Dedifferentiated amniotic fluid mesenchymal stem cell (primary cell): Measurements from ENCODE around the gene UNC13D.

Experiments used
- DNase-seq: peaks from one replicate; pipeline ENCODE4 v3.0.0-alpha.2; 2016; ENCODE audit errors: extremely low spot score

The UNC13D gene

DNA sequence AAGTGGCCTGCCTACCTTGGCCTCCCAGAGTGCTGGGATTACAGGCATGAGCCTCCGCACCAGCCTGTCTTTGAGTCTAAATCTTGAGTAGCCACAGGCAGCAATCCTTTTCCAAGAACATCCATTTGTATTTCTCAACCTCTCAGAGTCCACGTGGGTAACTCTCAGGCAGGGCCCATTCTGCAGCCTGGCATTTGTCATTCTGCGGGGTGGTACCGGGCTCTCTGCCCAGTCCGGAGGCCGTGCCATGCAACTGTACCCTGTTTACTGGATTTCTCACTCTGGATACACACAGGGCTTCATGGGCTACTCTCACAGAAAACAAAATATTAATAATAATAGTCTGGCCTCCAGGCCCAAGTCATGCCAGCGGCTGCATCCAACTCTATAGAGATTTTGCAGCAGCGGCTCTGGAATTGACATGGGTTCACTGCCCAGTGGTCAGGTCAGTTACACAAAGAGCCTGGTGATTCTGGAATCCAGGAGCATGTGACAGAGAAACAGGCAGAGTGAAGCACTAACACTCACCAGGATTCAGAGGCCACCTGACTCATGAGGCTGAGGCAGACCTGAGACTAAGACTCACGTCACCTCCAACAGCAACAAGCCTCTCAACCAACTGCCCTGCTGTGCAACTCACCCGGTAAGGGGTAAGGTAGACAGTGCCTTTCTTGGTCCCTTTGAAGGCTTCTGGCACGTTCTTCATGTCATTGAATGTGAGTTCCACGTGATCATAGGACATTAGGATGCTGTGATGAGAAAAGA lies 6.9 kb upstream of the UNC13D start:
- no peak for DNase-seq

DNA sequence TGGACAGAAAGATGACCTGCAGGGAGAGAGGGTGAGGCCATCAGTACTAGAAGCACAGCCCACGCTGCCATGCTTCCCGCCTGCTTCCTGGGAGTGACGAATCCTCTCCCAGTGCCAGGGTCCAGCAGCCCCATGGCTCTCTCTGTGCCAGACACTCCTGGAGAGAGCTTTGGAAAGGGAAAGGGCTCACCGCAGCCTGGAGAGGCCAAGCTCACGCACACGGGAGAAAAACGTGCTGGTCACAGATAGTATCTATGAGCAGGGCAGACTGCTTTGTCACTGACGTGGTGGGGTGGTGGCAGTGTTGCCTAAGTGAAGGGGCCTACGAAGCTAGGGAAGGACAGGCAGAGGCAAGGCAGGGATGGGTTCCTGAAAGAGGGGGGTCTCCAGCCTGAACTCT lies 5.5 kb upstream of the UNC13D start:
- DNase-seq, result no peak

DNA sequence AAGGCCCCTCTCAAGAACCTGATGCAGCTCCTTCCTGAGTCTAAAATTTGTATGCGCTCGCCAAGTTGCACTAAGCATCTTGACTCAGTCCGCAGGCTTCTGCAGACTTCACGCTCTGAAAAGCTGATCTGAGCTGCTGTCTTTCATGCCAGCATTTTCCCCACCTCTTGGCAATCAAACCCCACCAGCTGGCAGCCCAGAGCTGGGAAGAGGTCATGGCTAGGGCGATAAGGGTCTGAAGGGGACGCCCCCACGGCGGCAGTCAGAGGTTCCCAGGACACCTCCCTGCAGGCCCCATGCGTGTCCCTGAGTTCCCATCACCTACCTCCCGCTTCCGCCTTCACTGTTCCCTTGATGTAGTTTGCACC lies 5.1 kb upstream of the UNC13D start:
- DNase-seq, result no peak

DNA sequence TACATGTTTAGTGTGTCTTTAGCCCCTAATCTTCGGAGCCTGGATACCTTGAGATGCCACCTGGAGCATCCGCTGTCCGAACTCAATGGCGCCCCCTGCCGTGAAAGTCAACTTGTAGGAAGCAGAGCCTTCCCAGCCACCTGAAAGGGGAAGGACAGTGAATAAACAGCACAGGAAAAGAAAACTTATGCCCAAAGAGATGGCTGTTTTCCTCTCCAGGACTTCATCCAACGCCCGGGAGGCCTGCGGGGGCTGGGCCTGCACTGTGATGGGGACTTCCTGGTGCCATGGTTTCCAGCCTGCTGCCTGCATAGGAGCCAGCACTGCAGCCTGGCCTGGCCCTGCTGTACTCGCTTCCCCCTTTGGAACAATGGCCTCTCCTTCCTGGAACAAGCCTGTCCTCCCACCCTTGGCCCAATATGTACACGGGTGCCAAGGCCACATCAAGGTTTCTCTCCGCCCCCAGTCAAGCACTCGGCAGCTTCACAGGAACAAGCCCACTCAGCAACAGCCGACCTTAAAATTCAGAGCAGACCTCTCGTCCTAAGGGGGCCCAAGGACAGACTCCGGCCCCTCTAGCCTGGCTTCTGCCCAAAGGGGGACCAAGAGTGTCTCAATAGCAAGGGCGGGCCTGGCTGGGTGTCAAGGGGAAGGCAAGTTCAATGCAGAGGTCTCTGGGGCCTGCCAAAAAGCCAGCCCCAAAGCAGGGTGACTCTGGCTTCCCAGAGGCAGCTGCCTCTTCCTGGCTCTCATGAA lies 4.5 kb upstream of the UNC13D start:
- no peak for DNase-seq

DNA sequence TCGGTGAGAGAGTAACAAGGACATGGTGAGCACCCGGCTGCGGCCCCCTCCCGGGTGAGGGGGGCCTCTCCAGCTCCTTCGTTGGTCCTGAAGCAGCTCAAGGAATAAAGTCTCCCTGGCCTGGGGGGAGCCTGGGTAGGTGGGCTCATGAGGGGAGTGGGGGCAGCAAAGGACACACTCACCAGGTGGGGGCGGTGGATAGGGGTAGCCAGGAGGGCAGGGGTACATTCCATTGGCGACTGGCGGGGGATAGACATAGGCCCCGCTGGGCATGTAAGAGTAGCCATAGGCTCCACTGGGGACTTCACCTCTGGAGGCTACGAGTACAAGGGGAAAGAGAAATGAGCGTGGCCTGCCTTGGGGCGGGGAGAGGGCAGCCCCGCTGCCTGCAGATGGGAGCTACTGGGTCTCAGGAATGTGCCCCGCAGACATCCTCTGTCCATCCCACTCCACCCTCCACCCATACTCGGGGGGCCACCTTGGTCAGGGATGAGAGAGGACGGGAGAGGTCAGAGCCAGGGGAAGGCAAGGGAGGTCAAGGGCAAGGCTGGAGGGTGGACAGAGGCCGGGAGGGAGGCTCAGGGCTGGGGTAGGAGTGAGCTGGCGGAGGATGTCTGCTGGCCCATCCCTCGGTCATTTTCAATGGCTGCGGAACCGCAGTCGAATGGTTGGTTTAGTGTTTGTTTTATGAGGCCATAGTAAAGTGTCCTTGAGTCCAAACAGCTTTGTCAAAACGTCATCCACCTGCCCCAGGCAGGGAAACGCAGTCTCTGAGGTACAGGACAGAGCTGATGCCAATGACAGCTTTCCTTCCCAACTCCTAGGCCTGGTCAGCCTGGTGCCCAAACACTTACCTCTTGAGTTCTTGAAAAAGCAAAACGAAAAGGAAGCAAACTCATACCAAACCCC lies 3.7 kb upstream of the UNC13D start:
- DNase-seq, result no peak

DNA sequence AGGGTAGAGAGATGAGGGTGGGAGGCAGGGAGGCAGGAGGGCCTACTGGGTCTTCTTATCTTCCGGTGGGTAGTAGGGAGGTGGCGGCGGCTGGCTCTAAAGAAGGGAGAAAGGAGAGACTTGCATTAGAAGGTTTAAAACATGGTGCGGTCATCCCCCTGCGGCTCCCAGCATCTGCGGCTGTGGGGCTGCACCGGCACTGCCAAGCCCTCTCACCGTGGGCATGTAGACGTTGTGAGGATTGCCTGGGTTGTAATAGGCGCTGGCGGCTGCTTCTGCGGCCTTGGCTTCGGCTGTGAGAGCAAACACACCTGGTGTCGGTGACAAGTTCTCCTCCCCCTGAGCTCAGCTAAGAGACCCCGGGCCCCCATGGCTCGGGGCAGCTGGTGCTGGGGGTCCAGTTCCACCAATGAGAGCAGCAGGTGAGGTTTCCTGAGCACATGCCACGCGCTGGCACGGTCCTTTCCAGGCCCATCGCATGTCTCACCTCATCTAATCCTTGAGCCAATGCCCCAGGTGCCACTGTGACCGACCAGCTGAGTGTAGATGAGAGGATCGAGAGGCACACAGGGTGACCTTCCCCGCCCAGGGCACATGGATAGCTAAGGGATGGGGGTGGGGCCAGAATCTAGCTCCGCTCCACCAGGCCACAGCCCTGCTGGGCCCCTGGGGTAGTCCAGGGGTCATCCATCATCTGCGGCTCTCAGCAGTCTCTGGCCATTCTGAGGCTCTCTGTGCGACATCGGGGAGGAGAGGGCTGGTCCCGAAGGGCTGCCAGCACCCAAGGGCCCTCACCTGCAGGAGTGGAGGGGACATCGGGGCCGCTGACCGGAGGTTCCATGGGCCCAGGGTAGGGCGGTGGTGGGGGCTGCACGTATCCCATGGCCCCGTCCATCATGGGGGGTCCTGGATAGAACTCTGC lies 2.7 kb upstream of the UNC13D start:
- no peak for DNase-seq

DNA sequence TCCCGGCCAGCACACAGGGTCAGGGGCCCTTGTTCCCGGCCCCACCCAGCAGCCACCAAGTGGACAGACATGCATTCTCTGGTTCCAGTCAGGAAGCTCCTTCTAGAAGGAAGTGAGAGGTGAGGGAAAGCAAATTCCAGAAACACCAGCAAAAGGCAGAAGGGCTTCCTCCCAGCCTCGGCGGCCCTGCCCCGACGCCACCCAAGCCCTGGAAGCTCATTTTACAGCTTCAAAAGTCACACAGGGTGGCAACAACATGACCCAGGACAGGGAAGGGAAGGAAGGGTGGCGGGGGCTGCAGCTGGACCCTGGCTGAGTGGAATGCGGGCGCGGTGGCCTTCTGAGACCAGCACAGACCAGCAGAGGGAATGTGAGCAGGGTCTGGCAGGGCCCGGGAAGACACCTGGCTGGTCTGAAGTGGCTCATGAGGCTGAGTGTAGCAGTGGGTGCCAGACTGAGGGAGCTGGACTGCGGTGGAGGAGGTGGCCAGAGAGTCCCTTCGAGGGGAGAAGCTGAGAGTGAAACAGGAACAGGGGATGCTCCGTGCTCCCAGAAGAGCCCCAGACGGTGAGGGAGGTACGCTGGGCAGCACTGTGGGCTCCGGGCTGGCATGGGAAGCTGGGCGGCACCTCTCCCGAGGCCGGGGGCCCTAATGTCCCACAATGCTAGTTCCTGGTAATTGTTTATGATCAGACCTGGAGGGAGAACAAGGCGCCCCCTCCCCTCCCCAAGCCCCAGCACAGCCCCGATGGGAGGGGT lies 1.9 kb upstream of the UNC13D start:
- DNase-seq, result no peak

DNA sequence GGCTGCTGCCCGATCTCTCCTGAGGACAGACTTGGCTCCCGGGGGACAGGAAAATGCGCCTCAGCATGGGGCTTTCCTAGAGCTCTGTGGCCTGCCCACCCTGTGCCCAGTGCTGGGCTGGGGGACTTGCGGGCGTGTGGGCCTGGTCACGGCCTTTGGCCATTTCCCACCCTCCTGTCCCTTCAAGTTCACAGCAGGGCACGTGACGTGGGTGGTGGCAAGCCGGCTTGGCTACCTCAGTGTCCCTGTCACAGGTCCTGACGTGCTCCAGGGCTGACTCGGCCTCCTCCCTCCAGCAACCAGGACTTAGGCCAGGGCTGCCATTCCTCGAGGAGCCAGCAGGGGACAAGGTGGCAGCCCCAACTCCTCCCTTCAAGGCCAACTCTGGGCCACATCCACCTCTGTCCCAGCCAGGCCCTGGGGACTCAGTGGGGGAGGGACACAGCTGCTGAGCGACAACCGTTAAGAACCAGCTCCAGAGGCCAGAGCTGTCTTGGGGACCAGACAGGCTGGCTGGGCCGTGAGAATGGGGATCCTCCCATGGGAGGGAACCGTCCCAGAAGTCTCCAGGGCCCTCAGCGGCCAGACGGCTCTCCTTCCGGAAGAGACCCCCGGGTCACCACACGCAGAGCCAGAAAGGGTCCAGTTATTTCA lies 981 bp upstream of the UNC13D start:
- peak; percentile 17 for DNase-seq

DNA sequence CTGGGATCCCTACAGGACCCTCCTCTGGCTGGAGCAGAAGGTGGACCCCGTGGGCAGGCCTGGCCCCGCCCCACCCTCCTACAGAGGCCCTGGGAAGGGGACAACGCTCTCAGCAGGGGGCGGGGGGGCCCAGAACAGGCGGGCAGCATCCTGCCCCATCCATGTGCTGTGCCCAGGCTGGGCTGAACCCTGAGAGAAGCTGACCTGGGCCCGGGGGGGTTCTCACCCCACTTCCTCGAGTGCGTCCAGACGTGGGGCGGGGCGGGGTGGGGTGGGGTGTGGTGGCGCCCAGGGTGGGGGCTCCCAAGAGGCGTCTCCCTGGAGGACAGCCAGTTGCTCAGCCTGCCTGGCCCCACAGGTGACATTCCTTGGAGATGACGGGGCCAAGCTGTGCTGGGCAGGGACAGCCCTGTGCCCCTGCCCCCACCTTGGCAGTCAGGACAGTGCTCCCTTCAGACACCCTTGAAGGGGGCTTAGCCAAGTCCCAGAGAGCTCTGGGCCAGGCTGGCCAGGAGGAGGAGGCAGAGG lies 390 bp upstream of the UNC13D start:
- DNase-seq, result no peak

DNA sequence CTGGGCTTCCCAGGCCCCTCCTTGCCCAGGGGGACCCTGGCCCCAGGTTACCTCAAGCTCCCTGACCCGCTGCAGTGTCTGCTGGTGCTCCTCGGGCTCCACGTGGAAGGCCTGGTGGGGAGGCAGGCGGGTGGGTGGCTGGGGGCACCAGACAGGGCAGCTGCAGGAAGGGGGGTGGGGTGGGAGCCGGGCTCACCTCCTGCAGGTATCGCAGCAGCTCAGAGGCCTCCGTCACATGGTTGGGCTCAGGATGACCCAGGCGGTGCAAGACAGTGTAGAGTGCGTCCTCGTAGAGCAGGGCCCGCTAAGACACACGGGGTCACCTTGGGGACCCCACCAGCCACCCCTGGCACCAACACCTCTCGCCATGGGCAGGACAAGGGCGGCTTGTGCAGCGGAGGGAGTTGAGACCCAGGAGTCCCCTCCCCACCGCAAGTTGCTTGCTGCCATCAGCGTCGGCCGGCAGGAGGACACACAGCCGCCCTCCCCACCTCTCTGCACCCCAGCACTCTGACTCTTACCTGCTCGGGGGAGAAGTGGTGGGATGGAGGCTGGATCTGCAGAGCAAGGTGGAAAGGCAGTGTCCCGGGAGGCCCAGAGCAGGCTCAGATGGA lies 1.1 kb downstream of the UNC13D start:
- no peak for DNase-seq

DNA sequence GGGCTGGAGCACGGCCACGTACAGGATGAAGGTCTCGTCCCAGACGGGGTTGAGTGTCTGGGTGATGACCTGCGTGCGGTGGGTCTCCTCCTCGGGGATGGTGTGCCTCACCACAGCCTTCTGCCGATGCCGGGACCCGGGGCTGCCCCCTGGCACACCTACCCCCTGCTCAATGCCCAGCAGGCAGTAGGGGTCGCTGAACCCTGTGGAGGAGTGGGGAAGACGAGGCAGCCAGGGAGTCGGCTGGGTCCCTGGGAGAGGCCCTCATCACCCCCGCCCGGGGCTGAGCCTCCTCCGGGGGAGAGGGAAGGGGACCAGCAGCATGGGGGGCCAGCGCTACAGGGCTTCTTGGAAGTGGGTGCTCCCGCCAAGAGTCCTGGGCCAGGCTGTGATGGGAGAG lies 1.8 kb downstream of the UNC13D start:
- no peak for DNase-seq

DNA sequence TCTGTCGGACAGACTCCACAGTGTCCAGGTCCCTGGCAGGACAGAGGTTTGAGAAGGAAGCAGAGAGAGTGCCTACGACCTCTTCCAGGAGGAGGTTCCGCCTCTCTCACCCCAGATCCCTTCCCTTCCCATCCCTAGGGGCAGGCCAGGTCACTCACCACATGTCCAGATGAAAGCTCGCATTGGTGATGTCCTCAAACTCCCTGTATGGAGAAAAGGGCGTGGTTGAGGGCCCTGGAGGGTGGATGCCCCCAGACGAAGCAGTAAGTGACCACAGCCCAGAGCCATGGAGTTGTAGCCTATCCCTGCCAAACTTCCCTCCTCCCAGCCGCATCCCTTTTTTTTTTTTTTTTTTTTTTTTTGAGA lies 3.4 kb downstream of the UNC13D start:
- DNase-seq, result no peak

DNA sequence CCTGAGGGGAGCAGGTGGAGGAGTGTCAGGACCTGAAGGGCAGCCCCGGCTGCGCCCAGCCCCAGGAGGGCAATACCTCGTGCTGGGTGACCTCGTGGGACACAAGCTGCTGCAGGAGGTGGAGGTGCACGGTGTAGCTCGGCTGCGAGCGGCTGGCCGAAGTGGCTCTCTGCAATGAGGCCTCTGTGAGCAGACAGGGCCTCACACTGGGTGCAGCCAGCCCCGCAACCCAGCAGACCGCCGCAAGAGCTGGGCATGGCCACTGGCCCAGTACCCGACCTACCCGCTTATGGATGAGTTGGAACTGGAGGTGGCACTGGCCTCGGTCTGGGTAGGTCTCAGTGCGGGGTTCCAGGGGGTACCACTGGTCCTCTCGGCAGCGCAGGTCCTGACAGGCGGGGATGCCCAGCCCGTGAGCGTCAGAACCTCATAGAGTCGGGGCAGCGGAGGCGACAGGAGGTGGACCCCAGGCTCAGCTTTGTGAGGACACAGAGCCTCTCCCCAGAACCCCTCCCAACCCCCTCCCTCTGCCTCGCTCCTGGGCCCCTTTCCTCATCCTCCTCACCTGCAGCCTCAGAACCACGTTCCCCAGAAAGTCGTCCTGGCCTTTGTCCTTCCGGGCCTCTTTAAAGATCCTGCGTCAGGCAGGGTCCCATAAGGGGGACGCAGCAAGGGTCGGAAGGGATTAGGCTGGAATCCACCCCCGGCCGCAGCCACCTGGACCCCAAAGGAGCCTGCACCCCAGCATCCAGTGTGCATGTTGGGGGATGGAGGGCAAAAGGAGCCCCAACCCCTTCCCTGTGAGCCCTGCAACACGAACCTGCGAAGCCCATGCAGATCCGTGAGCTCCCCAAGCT lies 4.0 kb downstream of the UNC13D start:
- DNase-seq, result no peak

DNA sequence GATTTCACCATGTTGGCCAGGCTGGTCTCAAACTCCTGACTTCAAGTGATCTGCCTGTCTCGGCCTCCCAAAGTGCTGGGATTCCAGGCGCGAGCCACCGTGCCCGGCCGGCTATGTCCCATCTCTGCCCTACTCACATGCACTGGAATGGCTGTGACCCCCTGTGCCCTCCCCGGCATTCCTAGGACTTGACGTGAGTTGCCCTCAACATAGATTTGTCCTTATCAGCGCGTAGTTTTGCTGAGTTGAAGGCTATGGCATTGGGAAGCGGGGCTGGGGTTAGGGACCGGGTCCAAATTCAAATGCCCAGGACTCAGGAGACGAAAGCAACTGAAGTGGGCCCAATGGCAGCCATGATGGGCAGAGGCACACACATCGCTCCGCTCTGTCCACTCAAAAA lies 5.8 kb downstream of the UNC13D start:
- DNase-seq, result no peak

DNA sequence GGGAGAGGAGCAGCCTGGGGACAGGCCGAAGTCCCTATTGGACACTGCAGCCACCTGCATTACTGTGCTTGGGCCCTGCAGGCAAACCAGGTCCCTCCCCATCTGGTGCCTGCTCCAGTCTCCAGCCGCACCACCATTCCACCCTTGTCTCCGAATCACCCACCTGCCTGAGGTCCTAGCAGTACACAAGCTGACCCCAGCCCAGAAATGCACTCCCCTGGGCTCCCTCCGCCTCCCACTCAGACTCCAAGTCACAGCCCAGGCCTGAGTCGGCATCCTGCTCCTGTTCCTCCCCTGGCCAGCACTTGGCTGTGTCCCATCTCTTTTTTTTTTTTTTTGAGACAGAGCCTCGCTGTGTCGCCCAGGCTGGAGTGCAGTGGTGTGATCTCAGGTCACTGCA lies 6.3 kb downstream of the UNC13D start:
- no peak for DNase-seq

DNA sequence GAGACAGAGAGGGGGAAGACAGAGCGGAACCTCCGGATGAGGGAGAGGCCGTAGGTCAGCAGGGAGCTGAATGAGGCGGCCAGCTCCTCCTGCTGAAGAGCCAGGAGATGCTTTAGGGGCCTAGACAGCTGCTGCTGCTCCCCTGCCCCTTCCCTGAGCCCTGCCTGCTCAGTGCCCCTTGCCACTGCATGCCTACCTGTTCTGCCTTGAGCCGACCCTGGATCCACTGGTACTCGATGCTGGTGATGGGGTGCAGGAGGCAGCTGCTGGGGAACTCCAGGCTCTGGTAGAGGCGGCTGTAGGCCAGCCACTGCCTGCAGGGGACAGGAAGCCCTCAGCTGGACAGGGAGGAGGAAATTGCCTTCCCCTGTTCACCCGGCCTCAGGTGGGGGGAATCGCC lies 7.6 kb downstream of the UNC13D start:
- DNase-seq, result no peak

DNA sequence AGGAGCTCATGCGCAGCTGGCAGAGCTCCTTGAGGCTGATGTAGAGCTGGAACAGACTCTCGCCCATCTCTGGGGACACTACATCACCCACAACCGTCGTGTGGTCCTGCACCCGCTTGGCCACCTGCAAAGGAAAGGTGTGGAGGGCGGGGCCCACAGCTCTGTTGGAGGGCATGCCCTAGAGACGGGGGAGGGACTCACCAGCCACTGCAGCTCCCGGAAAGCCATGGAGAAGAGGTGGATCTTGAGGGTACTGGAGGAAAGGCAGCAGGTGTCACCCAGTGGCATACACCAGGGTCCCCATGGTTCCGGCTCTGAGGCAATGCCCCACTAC lies 8.6 kb downstream of the UNC13D start:
- no peak for DNase-seq

DNA sequence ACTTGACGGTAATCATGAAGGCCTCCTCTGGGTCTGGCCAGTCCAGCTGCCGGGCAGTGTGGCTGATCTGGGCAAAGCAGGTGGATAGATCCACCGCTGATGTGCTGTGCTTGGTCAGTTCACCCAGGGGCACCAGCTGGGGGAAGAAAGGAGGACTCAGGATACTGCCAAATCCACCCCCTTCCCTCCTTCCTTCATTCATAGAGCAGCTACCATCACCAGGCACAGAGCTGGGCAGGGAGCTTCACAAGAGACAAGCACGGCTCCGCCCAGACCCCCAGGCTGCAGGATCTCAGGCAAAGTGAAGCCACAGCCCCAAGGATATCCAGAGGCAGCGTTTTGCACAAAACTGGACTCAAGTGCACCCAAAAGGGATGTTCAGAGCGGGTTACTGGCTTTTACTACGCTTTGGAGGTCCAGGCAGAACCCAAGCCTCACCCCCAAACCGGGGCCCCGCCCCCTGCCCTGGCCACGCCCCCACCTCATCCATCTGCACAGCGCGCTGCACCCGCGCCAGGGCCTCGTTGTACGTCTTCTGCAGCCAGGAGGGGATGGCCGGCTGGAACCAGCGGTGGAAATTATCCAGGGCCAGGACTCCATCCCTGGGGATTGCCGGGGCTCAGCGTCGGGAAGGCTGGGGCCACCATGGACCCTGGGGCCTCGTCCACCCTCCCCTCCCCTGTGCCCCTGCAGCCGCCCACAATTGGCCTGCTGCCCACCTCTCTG lies 9.1 kb downstream of the UNC13D start:
- no peak for DNase-seq
